SK-N-SH (cell line): ENCODE measurements around the gene ATN1. TPM values are rescaled to one million over a fixed set of nuclear protein-coding genes. Genes with fewer than 3 reads are reported as not detected.

Experiments
- polyA plus RNA-seq, 3 experiments: library from polyadenylated mRNA; depleted of rRNA; stranded (reverse); fragments of >200 nt; gene quantifications; 2 replicates each; pipeline ENCODE4 v1.2.3, GENCODE V29; 2012
- small RNA-seq, 7 experiments: library from RNA; depleted of rRNA; stranded (forward); fragments of <200 nt; gene quantifications; one replicate each; pipeline ENCODE3, GENCODE V24; 2012

Gene ATN1
- polyA plus RNA-seq, 1 of the 3 experiments (the other 2 are of a cell fraction), result 29.3 TPM

Small RNA genes lying within 50 kb of the gene (small RNA-seq; reads per million reads assigned to genes)
- gene MIR141 (0.40 to 54.3 (median 19.3) reads per million in 7 experiments), gene MIR200C (0.92 to 114 (median 6.8) reads per million in 7 experiments), gene RNU7-1 (0 reads per million in 7 experiments), gene SCARNA12 (0 to 7.4 (median 2.3) reads per million in 7 experiments)

Other genes starting within 250 kb of the ATN1 start
- 64.9 and 80.4 TPM in 2 replicates for gene ZNF384, start 238.6 kb upstream of the ATN1 start, polyA plus RNA-seq (2012; rRNA removed)
- gene PIANP, start 227.1 kb upstream of the ATN1 start, polyA plus RNA-seq (2012; rRNA removed), result 5.9 and 9.9 TPM in 2 replicates
- gene COPS7A, start 203.9 kb upstream of the ATN1 start, polyA plus RNA-seq (2012; rRNA removed), result 191 and 231 TPM in 2 replicates
- 535 and 624 TPM in 2 replicates for gene MLF2, start 174.8 kb upstream of the ATN1 start, polyA plus RNA-seq (2012; rRNA removed)
- 391 and 661 TPM in 2 replicates for gene PTMS, start 161.6 kb upstream of the ATN1 start, polyA plus RNA-seq (2012; rRNA removed)
- 0.72 and 1.1 TPM in 2 replicates for gene LAG3, start 155.4 kb upstream of the ATN1 start, polyA plus RNA-seq (2012; rRNA removed)
- gene CD4, start 138.4 kb upstream of the ATN1 start, polyA plus RNA-seq (2012; rRNA removed), result 0.02 TPM in 1 of 2 replicates, not detected in the other
- 16.4 and 18.6 TPM in 2 replicates for gene GPR162, start 106.1 kb upstream of the ATN1 start, polyA plus RNA-seq (2012; rRNA removed)
- gene P3H3, start 99.6 kb upstream of the ATN1 start, polyA plus RNA-seq (2012; rRNA removed), result 49.5 and 74.6 TPM in 2 replicates
- gene GNB3, start 87.0 kb upstream of the ATN1 start, polyA plus RNA-seq (2012; rRNA removed), result 12.9 and 13.8 TPM in 2 replicates
- gene CDCA3, start 76.7 kb upstream of the ATN1 start, polyA plus RNA-seq (2012; rRNA removed), result 33.0 and 34.0 TPM in 2 replicates
- 97.2 and 100 TPM in 2 replicates for gene USP5, start 75.8 kb upstream of the ATN1 start, polyA plus RNA-seq (2012; rRNA removed)
- gene TPI1, start 60.4 kb upstream of the ATN1 start, polyA plus RNA-seq (2012; rRNA removed), result 1,175 and 1,316 TPM in 2 replicates
- gene SPSB2, start 54.7 kb upstream of the ATN1 start, polyA plus RNA-seq (2012; rRNA removed), result 16.9 and 19.6 TPM in 2 replicates
- 11.9 TPM in 2 replicates for gene LRRC23, start 23.1 kb upstream of the ATN1 start, polyA plus RNA-seq (2012; rRNA removed)
- 50.6 and 56.9 TPM in 2 replicates for gene ENO2, start 13.4 kb upstream of the ATN1 start, polyA plus RNA-seq (2012; rRNA removed)
- gene RNU7-1, start 15.9 kb downstream of the ATN1 start, polyA plus RNA-seq (2012; rRNA removed), result not detected in 2 replicates
- gene C12orf57, start 16.1 kb downstream of the ATN1 start, polyA plus RNA-seq (2012; rRNA removed), result 560 and 659 TPM in 2 replicates
- 0.12 and 0.18 TPM in 2 replicates for gene PTPN6, start 23.4 kb downstream of the ATN1 start, polyA plus RNA-seq (2012; rRNA removed)
- 386 and 447 TPM in 2 replicates for gene PHB2, start 42.7 kb downstream of the ATN1 start, polyA plus RNA-seq (2012; rRNA removed)
- gene EMG1, start 43.0 kb downstream of the ATN1 start, polyA plus RNA-seq (2012; rRNA removed), result 77.4 and 82.8 TPM in 2 replicates
- 23.8 and 29.2 TPM in 2 replicates for gene LPCAT3, start 90.5 kb downstream of the ATN1 start, polyA plus RNA-seq (2012; rRNA removed)
- gene C1S, start 132.8 kb downstream of the ATN1 start, polyA plus RNA-seq (2012; rRNA removed), result 14.5 and 19.3 TPM in 2 replicates
- 18.7 and 20.1 TPM in 2 replicates for gene C1R, start 164.5 kb downstream of the ATN1 start, polyA plus RNA-seq (2012; rRNA removed)
- gene C1RL, start 181.3 kb downstream of the ATN1 start, polyA plus RNA-seq (2012; rRNA removed), result 8.3 and 9.5 TPM in 2 replicates
- gene RBP5, start 200.9 kb downstream of the ATN1 start, polyA plus RNA-seq (2012; rRNA removed), result 0.06 and 0.12 TPM in 2 replicates
- 12.7 and 12.9 TPM in 2 replicates for gene CLSTN3, start 202.4 kb downstream of the ATN1 start, polyA plus RNA-seq (2012; rRNA removed)